ENCODE results near the gene TENT4B. TPM values are rescaled to one million over a fixed set of nuclear protein-coding genes. Genes with fewer than 3 reads are reported as not detected.

The TENT4B gene
- polyA plus RNA-seq (2012; rRNA removed) = 5.6 and 6.7 TPM in 2 replicates
- polyA plus RNA-seq (2012; cell fraction: cytosol; rRNA removed) = 6.1 and 6.6 TPM in 2 replicates
- polyA plus RNA-seq (2012; cell fraction: nucleus; rRNA removed) = 4.4 and 10.1 TPM in 2 replicates

GRCh38 chr16:50152807-50153595, at the start of gene TENT4B:
TENT4B (plus strand) TSS chr16:50153306; CDS start chr16:50153622, 316 bp downstream.
- Histone ChIP-seq H3K36me3 (replicated peaks in 1 of 2; ENCODE audit: control insufficient read depth in 1 of 2, insufficient read depth in 2 of 2, low read length in 1 of 2) (no peaks in the 10 kb centered on the region), H3K4me1 (ENCODE audit: control insufficient read depth in 1 of 2, insufficient read depth in 2 of 2, low read depth in 1 of 2, low read length in 1 of 2) (peaks cover 8 to 10% of the 10 kb centered on the region in 2 experiments; a peak in 2 of 4 replicates), H3K9ac (peak within 1 kb of the TSS; percentile 95), H4K20me1 (ENCODE audit: insufficient read depth) (peaks cover 41% of the 10 kb centered on the region), H3K27me3 (ENCODE audit: insufficient read depth) (no peaks in the 10 kb centered on the region), H3K79me2 (ENCODE audit: insufficient read depth) (peaks cover 43% of the 10 kb centered on the region), H3K27ac (ENCODE audit: low read depth in 2 of 2, low read length in 1 of 2) (peak within 1 kb of the TSS; percentile 90 to 92), H3F3A (replicated peaks; ENCODE audit: insufficient read depth) (peaks cover 6% of the 10 kb centered on the region), H2AFZ (ENCODE audit: low read depth) (peak within 1 kb of the TSS; percentile 99), H3K9me3 (no peaks in the 10 kb centered on the region), H3K9me2 (no peaks in the 10 kb centered on the region), H3K4me2 (peak within 1 kb of the TSS; percentile 99), H3K4me3 (ENCODE audit: low read depth in 2 of 2, low read length in 1 of 2) (peak within 1 kb of the TSS; percentile 75 to 80)
- CTCF ChIA-PET = interaction anchor here (2.4 kb wide), 1 partner anchor 127 kb away, joined by 8 read pairs; the partner anchor contains the start of gene CNEP1R1
- WGBS (ENCODE audit: low lambda C conversion rate) = 2% methylated on average over 16 of the region's 114 CpGs
- POLR2A ChIA-PET = no interaction called here
- DNase-seq = peak; percentile 99
- TF ChIP-seq SIN3A (IDR thresholded peaks at IDR 0.05; ENCODE audit: borderline replicate concordance, low read depth, low read length) (no peak), ZBTB33 (IDR thresholded peaks at IDR 0.05; ENCODE audit: borderline replicate concordance, low read depth) (no peak), FOXM1 (IDR thresholded peaks at IDR 0.05; ENCODE audit: low read depth) (no peak), CHD2 (IDR thresholded peaks at IDR 0.05; ENCODE audit: low read length, partially characterized antibody) (no peak), USF1 (IDR thresholded peaks at IDR 0.05; ENCODE audit: borderline replicate concordance, low read depth) (no peak), POLR2AphosphoS5 (IDR thresholded peaks at IDR 0.05; ENCODE audit: low read depth, low read length) (peak; percentile 87), MAX (IDR thresholded peaks at IDR 0.05; ENCODE audit: low read depth) (peak; percentile 70), MEF2A (IDR thresholded peaks at IDR 0.05; ENCODE audit: borderline replicate concordance, low read depth) (no peak), TCF12 (IDR thresholded peaks at IDR 0.05) (no peak), RXRA (IDR thresholded peaks at IDR 0.05; ENCODE audit: borderline replicate concordance, low read depth) (no peak), REST (IDR thresholded peaks at IDR 0.05; ENCODE audit: low read depth, low read length) (no peak), FOXJ3 (CRISPR knock-in tag; IDR thresholded peaks at IDR 0.05) (no peak), GABPA (IDR thresholded peaks at IDR 0.05; ENCODE audit: low read depth) (no peak), CTCF (IDR thresholded peaks at IDR 0.05) (no peak), NRF1 (IDR thresholded peaks at IDR 0.05; ENCODE audit: low read depth, low read length) (peak; percentile 11; the same call in 1 of the 2 replicates), TEAD4 (IDR thresholded peaks at IDR 0.05; ENCODE audit: borderline replicate concordance, insufficient read depth) (no peak), NFIC (IDR thresholded peaks at IDR 0.05; ENCODE audit: borderline replicate concordance) (no peak), USF2 (IDR thresholded peaks at IDR 0.05; ENCODE audit: borderline replicate concordance, low read depth, low read length) (no peak), YY1 (IDR thresholded peaks at IDR 0.05; ENCODE audit: low read depth) (no peak), ELF1 (IDR thresholded peaks at IDR 0.05) (no peak), RFX5 (IDR thresholded peaks at IDR 0.05; ENCODE audit: low read length) (no peak), MXI1 (IDR thresholded peaks at IDR 0.05; ENCODE audit: low read depth, low read length) (no peak), EZH2phosphoT487 (IDR thresholded peaks at IDR 0.05; ENCODE audit: borderline replicate concordance, low read depth) (no peak)

Measured in SK-N-SH (cell line).